ENCODE data around the gene FURIN.

The FURIN gene

GRCh38 chr15:90851114-90851513, 17.3 kb upstream of the FURIN start:
- no peak for TF ChIP-seq SP1 (IDR thresholded peaks at IDR 0.05)
- no peak for TF ChIP-seq BHLHE40 (IDR thresholded peaks at IDR 0.05; ENCODE audit: borderline replicate concordance)
- TF ChIP-seq CTBP1 (IDR thresholded peaks at IDR 0.05; ENCODE audit: borderline replicate concordance): no peak
- no peak for TF ChIP-seq FOXK2 (IDR thresholded peaks at IDR 0.05)
- no peak for TF ChIP-seq L3MBTL2 (conservative IDR thresholded peaks at IDR 0.05)
- TF ChIP-seq HDGF (IDR thresholded peaks at IDR 0.05; ENCODE audit: borderline replicate concordance): no peak
- TF ChIP-seq TARDBP (IDR thresholded peaks at IDR 0.05): no peak
- TF ChIP-seq PKNOX1 (IDR thresholded peaks at IDR 0.05): no peak
- no peak for TF ChIP-seq LEF1 (IDR thresholded peaks at IDR 0.05; ENCODE audit: borderline replicate concordance)
- TF ChIP-seq ELF4 (IDR thresholded peaks at IDR 0.05): no peak
- no peak for TF ChIP-seq SUZ12 (IDR thresholded peaks at IDR 0.05)
- TF ChIP-seq NFRKB (IDR thresholded peaks at IDR 0.05): no peak
- no peak for TF ChIP-seq FOXM1 (IDR thresholded peaks at IDR 0.05; ENCODE audit: borderline replicate concordance)
- TF ChIP-seq FOXA1 (IDR thresholded peaks at IDR 0.05): no peak
- no peak for TF ChIP-seq ARNT (IDR thresholded peaks at IDR 0.05)
- no peak for TF ChIP-seq ZNF384 (IDR thresholded peaks at IDR 0.05)
- DNase-seq (ENCODE audit: extremely low spot score): no peak
- ChIA-PET CTCF (interaction anchor here (0.7 kb wide), 1 partner anchor 49 kb away, joined by 3 read pairs; no protein-coding TSS in a partner anchor), POLR2A (no interaction called here)

GRCh38 chr15:90851940-90852339, 16.4 kb upstream of the FURIN start:
- DNase-seq (ENCODE audit: extremely low spot score): no peak
- no peak for TF ChIP-seq CTBP1 (IDR thresholded peaks at IDR 0.05; ENCODE audit: borderline replicate concordance)
- no peak for TF ChIP-seq TARDBP (IDR thresholded peaks at IDR 0.05)
- TF ChIP-seq SUZ12 (IDR thresholded peaks at IDR 0.05): no peak
- TF ChIP-seq ZNF384 (IDR thresholded peaks at IDR 0.05): no peak
- no peak for TF ChIP-seq ARNT (IDR thresholded peaks at IDR 0.05)
- no peak for TF ChIP-seq NFRKB (IDR thresholded peaks at IDR 0.05)
- TF ChIP-seq LEF1 (IDR thresholded peaks at IDR 0.05; ENCODE audit: borderline replicate concordance): no peak
- no peak for TF ChIP-seq PKNOX1 (IDR thresholded peaks at IDR 0.05)
- TF ChIP-seq FOXK2 (IDR thresholded peaks at IDR 0.05): no peak
- ChIA-PET POLR2A (no interaction called here), CTCF (no interaction called here)

GRCh38 chr15:90855139-90855538, 13.2 kb upstream of the FURIN start:
- POLR2A ChIA-PET: no interaction called here
- DNase-seq (ENCODE audit: extremely low spot score): no peak
- TF ChIP-seq ELF4 (IDR thresholded peaks at IDR 0.05) (no peak), HDGF (IDR thresholded peaks at IDR 0.05; ENCODE audit: borderline replicate concordance) (no peak), PKNOX1 (IDR thresholded peaks at IDR 0.05) (no peak), BHLHE40 (IDR thresholded peaks at IDR 0.05; ENCODE audit: borderline replicate concordance) (no peak), CTBP1 (IDR thresholded peaks at IDR 0.05; ENCODE audit: borderline replicate concordance) (no peak), LEF1 (IDR thresholded peaks at IDR 0.05; ENCODE audit: borderline replicate concordance) (no peak), ZNF384 (IDR thresholded peaks at IDR 0.05) (no peak), SUZ12 (IDR thresholded peaks at IDR 0.05) (no peak), NFRKB (IDR thresholded peaks at IDR 0.05) (no peak), FOXA1 (IDR thresholded peaks at IDR 0.05) (no peak), L3MBTL2 (conservative IDR thresholded peaks at IDR 0.05) (no peak), FOXK2 (IDR thresholded peaks at IDR 0.05) (no peak), FOXM1 (IDR thresholded peaks at IDR 0.05; ENCODE audit: borderline replicate concordance) (no peak), TARDBP (IDR thresholded peaks at IDR 0.05) (no peak), SP1 (IDR thresholded peaks at IDR 0.05) (no peak), ARNT (IDR thresholded peaks at IDR 0.05) (no peak)
- CTCF ChIA-PET: no interaction called here

- DNase-seq (ENCODE audit: extremely low spot score): no peak
- ChIA-PET POLR2A (no interaction called here), CTCF (no interaction called here)
- TF ChIP-seq CTBP1 (IDR thresholded peaks at IDR 0.05; ENCODE audit: borderline replicate concordance): no peak
- TF ChIP-seq ZNF384 (IDR thresholded peaks at IDR 0.05): no peak
- TF ChIP-seq SP1 (IDR thresholded peaks at IDR 0.05): no peak
- no peak for TF ChIP-seq NFRKB (IDR thresholded peaks at IDR 0.05)
- TF ChIP-seq HDGF (IDR thresholded peaks at IDR 0.05; ENCODE audit: borderline replicate concordance): no peak
- no peak for TF ChIP-seq TARDBP (IDR thresholded peaks at IDR 0.05)
- TF ChIP-seq BHLHE40 (IDR thresholded peaks at IDR 0.05; ENCODE audit: borderline replicate concordance): no peak
- no peak for TF ChIP-seq ELF4 (IDR thresholded peaks at IDR 0.05)
Measured at GRCh38 chr15:90857337-90857736, 11.1 kb upstream of the FURIN start.

- no peak for DNase-seq (ENCODE audit: extremely low spot score)
- ChIA-PET CTCF (no interaction called here), POLR2A (no interaction called here)
- TF ChIP-seq FOXK2 (IDR thresholded peaks at IDR 0.05) (no peak), SP1 (IDR thresholded peaks at IDR 0.05) (no peak), FOXA1 (IDR thresholded peaks at IDR 0.05) (no peak), ELF4 (IDR thresholded peaks at IDR 0.05) (no peak), HDGF (IDR thresholded peaks at IDR 0.05; ENCODE audit: borderline replicate concordance) (no peak), CTBP1 (IDR thresholded peaks at IDR 0.05; ENCODE audit: borderline replicate concordance) (no peak), BHLHE40 (IDR thresholded peaks at IDR 0.05; ENCODE audit: borderline replicate concordance) (no peak), LEF1 (IDR thresholded peaks at IDR 0.05; ENCODE audit: borderline replicate concordance) (no peak), SUZ12 (IDR thresholded peaks at IDR 0.05) (no peak), L3MBTL2 (conservative IDR thresholded peaks at IDR 0.05) (no peak), NFRKB (IDR thresholded peaks at IDR 0.05) (no peak), FOXM1 (IDR thresholded peaks at IDR 0.05; ENCODE audit: borderline replicate concordance) (no peak), PKNOX1 (IDR thresholded peaks at IDR 0.05) (no peak), ZNF384 (IDR thresholded peaks at IDR 0.05) (no peak), ARNT (IDR thresholded peaks at IDR 0.05) (no peak), TARDBP (IDR thresholded peaks at IDR 0.05) (no peak)
Measured at GRCh38 chr15:90857883-90858443, 10.4 kb upstream of the FURIN start.
